Mesenchymal stem cell (in vitro differentiated cells and primary cell): Measurements from ENCODE around the gene SHANK1.

Experiments used
- DNase-seq: peaks from one replicate; pipeline ENCODE4 v3.0.0-alpha.2; 2013
- H2AFZ ChIP-seq: one replicate; pipeline ENCODE4 v1.6.1; 2013; ENCODE audit warnings: low read depth, mild to moderate bottlenecking, control low read depth, inconsistent platforms, low read length, moderate library complexity
- H2AK5ac ChIP-seq: 2 replicates; pipeline ENCODE4 v1.6.1; 2013; ENCODE audit warnings: low read length, moderate library complexity, mild to moderate bottlenecking, inconsistent platforms; ENCODE audit not compliant: severe bottlenecking
- H2BK120ac ChIP-seq: one replicate; pipeline ENCODE4 v1.6.1; 2013; ENCODE audit warnings: low read depth, mild to moderate bottlenecking, inconsistent platforms, low read length, moderate library complexity
- H2BK12ac ChIP-seq, 2 experiments: one replicate each; pipeline ENCODE4 v1.6.1; 2013; ENCODE audit warnings: inconsistent platforms in 2 of 2, low read length in 2 of 2, mild to moderate bottlenecking in 2 of 2, moderate library complexity in 2 of 2, control low read depth in 1 of 2
- H2BK15ac ChIP-seq: one replicate; pipeline ENCODE4 v1.6.1; 2013; ENCODE audit warnings: mild to moderate bottlenecking, low read depth, inconsistent platforms; ENCODE audit not compliant: poor library complexity, severe bottlenecking
- H2BK5ac ChIP-seq: 2 replicates; pipeline ENCODE4 v1.6.1; 2013; ENCODE audit warnings: low read depth, mild to moderate bottlenecking, low read length, control low read depth, inconsistent platforms; ENCODE audit not compliant: poor library complexity, severe bottlenecking
- H3K14ac ChIP-seq, 2 experiments: one replicate each; pipeline ENCODE4 v1.6.1; 2013; ENCODE audit warnings: inconsistent platforms in 2 of 2, low read length in 2 of 2, control low read depth in 1 of 2, mild to moderate bottlenecking in 1 of 2, moderate library complexity in 1 of 2
- H3K18ac ChIP-seq, 2 experiments: one replicate each; pipeline ENCODE4 v1.6.1; 2013; ENCODE audit warnings: inconsistent platforms in 2 of 2, low read length in 2 of 2, control low read depth in 1 of 2, low read depth in 1 of 2, mild to moderate bottlenecking in 1 of 2
- H3K23ac ChIP-seq, 2 experiments: one replicate each; pipeline ENCODE4 v1.6.1; 2013; ENCODE audit warnings: inconsistent platforms in 2 of 2, low read length in 2 of 2, mild to moderate bottlenecking in 2 of 2, moderate library complexity in 2 of 2, control low read depth in 1 of 2
- H3K27ac ChIP-seq: 2 replicates; pipeline ENCODE4 v1.5.1; 2013; ENCODE audit warnings: mild to moderate bottlenecking, moderate library complexity, low read length, control low read depth, inconsistent platforms; ENCODE audit not compliant: poor library complexity, severe bottlenecking
- H3K27me3 ChIP-seq, 2 experiments: 2 replicates each; pipeline versions ENCODE4 v1.6.1 to v1.7.0; 2013; ENCODE audit warnings: low read length in 2 of 2, mild to moderate bottlenecking in 2 of 2, moderate library complexity in 2 of 2, control low read depth in 1 of 2, inconsistent platforms in 1 of 2; ENCODE audit not compliant: control insufficient read depth in 1 of 2, insufficient read depth in 1 of 2
- H3K36me3 ChIP-seq, 2 experiments: 2 replicates each; pipeline versions ENCODE4 v1.6.1 to v1.7.0; 2013; ENCODE audit warnings: low read length in 2 of 2, control low read depth in 1 of 2, inconsistent platforms in 1 of 2, low read depth in 1 of 2, mild to moderate bottlenecking in 1 of 2; ENCODE audit not compliant: insufficient read depth in 2 of 2, control insufficient read depth in 1 of 2
- H3K4ac ChIP-seq, 2 experiments: one replicate each; pipeline ENCODE4 v1.6.1; 2013; ENCODE audit warnings: inconsistent platforms in 2 of 2, low read length in 2 of 2, mild to moderate bottlenecking in 2 of 2, moderate library complexity in 2 of 2, control low read depth in 1 of 2, low read depth in 1 of 2
- H3K4me1 ChIP-seq: 2 replicates; pipeline ENCODE4 v1.6.1; 2013; ENCODE audit warnings: low read depth, low read length, control low read depth; ENCODE audit not compliant: control insufficient read depth, insufficient read depth
- H3K4me2 ChIP-seq: 2 replicates; pipeline ENCODE4 v1.6.1; 2013; ENCODE audit warnings: low read length, mild to moderate bottlenecking, inconsistent platforms; ENCODE audit not compliant: poor library complexity, severe bottlenecking
- H3K4me3 ChIP-seq, 2 experiments: 2 replicates each; pipeline versions ENCODE4 v1.5.1 to v1.7.0; 2013; ENCODE audit warnings: low read length in 2 of 2, mild to moderate bottlenecking in 2 of 2, control low read depth in 1 of 2, low read depth in 1 of 2; ENCODE audit not compliant: insufficient read depth in 1 of 2
- H3K79me1 ChIP-seq: replicated peaks from 2 replicates; pipeline ENCODE4 v1.6.1; 2013; ENCODE audit warnings: mild to moderate bottlenecking, control low read depth, low read length, inconsistent platforms; ENCODE audit not compliant: poor library complexity, severe bottlenecking
- H3K9ac ChIP-seq: 2 replicates; pipeline ENCODE4 v1.7.0; 2013; ENCODE audit warnings: mild to moderate bottlenecking, low read length, moderate library complexity
- H3K9me3 ChIP-seq: 2 replicates; pipeline ENCODE4 v1.7.0; 2013; ENCODE audit warnings: mild to moderate bottlenecking, low read length; ENCODE audit not compliant: control insufficient read depth
- H4K8ac ChIP-seq: one replicate; pipeline ENCODE4 v1.6.1; 2013; ENCODE audit warnings: inconsistent platforms, mild to moderate bottlenecking, low read length, moderate library complexity
- H4K91ac ChIP-seq: one replicate; pipeline ENCODE4 v1.6.1; 2013; ENCODE audit warnings: mild to moderate bottlenecking, low read length, inconsistent platforms
- WGBS: methylation state at CpG from one replicate; pipeline ENCODE4 v1.1.7; 2013; ENCODE audit warnings: mixed read lengths; 5-methylcytosine and 5-hydroxymethylcytosine counted together

Gene SHANK1

GRCh38 chr19:50646074-50646807 lies 73.4 kb downstream of the SHANK1 start:
- no peak overlapping the region for H2AFZ ChIP-seq
- peaks cover 0 to 40% of the 10 kb centered on the region in 2 experiments for H3K27me3 ChIP-seq
- H3K27ac ChIP-seq, result no peak overlapping the region
- H3K14ac ChIP-seq, result no peak overlapping the region
- no peaks in the 10 kb centered on the region for H3K36me3 ChIP-seq
- H2BK12ac ChIP-seq, result no peak overlapping the region
- no peak overlapping the region for H2BK5ac ChIP-seq
- H2BK120ac ChIP-seq, result no peak overlapping the region
- no peak for DNase-seq
- H3K9me3 ChIP-seq, result no peaks in the 10 kb centered on the region
- no peak overlapping the region for H3K4me3 ChIP-seq
- H3K79me1 ChIP-seq, result no peaks in the 10 kb centered on the region
- no peaks in the 10 kb centered on the region for H3K4me1 ChIP-seq
- no peak overlapping the region for H4K8ac ChIP-seq
- H3K4me2 ChIP-seq, result no peak overlapping the region
- H2BK15ac ChIP-seq, result no peak overlapping the region
- H3K18ac ChIP-seq, result no peak overlapping the region
- no peak overlapping the region for H4K91ac ChIP-seq
- no peak overlapping the region for H3K9ac ChIP-seq
- H2AK5ac ChIP-seq, result no peak overlapping the region
- H3K23ac ChIP-seq, result no peak overlapping the region
- H3K4ac ChIP-seq, result no peak overlapping the region
- 38% methylated on average over 6 of the region's 6 CpGs for WGBS

- H3K14ac ChIP-seq, result no peak overlapping the region
- no peak overlapping the region for H3K4me3 ChIP-seq
- H2BK5ac ChIP-seq, result no peak overlapping the region
- no peak overlapping the region for H3K4ac ChIP-seq
- no peak overlapping the region for H2AFZ ChIP-seq
- H2BK15ac ChIP-seq, result no peak overlapping the region
- no peaks in the 10 kb centered on the region for H3K9me3 ChIP-seq
- DNase-seq, result no peak
- H4K8ac ChIP-seq, result no peak overlapping the region
- no peak overlapping the region for H3K9ac ChIP-seq
- no peak overlapping the region for H3K4me2 ChIP-seq
- no peak overlapping the region for H3K27ac ChIP-seq
- H3K4me1 ChIP-seq, result no peaks in the 10 kb centered on the region
- no peak overlapping the region for H3K18ac ChIP-seq
- no peak overlapping the region for H2BK120ac ChIP-seq
- H3K23ac ChIP-seq, result no peak overlapping the region
- H3K27me3 ChIP-seq, result peaks cover 0 to 43% of the 10 kb centered on the region in 2 experiments
- 79% methylated on average over 6 of the region's 6 CpGs for WGBS
- no peak overlapping the region for H4K91ac ChIP-seq
- H3K36me3 ChIP-seq, result no peaks in the 10 kb centered on the region
- no peak overlapping the region for H2BK12ac ChIP-seq
- H3K79me1 ChIP-seq, result no peaks in the 10 kb centered on the region
- H2AK5ac ChIP-seq, result no peak overlapping the region
Observed at GRCh38 chr19:50645107-50645506, 74.5 kb downstream of the SHANK1 start.

GRCh38 chr19:50644315-50644915 lies 75.2 kb downstream of the SHANK1 start:
- 27% methylated on average over 1 of the region's 1 CpG for WGBS

GRCh38 chr19:50640368-50640767 lies 79.2 kb downstream of the SHANK1 start:
- Histone ChIP-seq H3K9me3 (no peaks in the 10 kb centered on the region), H3K27me3 (peaks cover 0 to 67% of the 10 kb centered on the region in 2 experiments), H3K4me3 (no peak overlapping the region), H3K23ac (no peak overlapping the region), H4K91ac (no peak overlapping the region), H3K36me3 (no peaks in the 10 kb centered on the region), H3K4me1 (no peaks in the 10 kb centered on the region), H2AK5ac (no peak overlapping the region), H2BK5ac (no peak overlapping the region), H2AFZ (no peak overlapping the region), H2BK120ac (no peak overlapping the region), H3K14ac (no peak overlapping the region), H3K18ac (no peak overlapping the region), H3K4ac (no peak overlapping the region), H2BK12ac (no peak overlapping the region), H3K27ac (no peak overlapping the region), H2BK15ac (no peak overlapping the region), H3K4me2 (no peak overlapping the region), H3K9ac (no peak overlapping the region), H4K8ac (no peak overlapping the region), H3K79me1 (no peaks in the 10 kb centered on the region)
- no peak for DNase-seq
- 20% methylated on average over 1 of the region's 2 CpGs for WGBS

More at GRCh38 chr19:50644315-50644915, 75.2 kb downstream of the SHANK1 start:
- no peak overlapping the region for H3K27ac ChIP-seq
- H3K36me3 ChIP-seq, result no peaks in the 10 kb centered on the region
- H4K91ac ChIP-seq, result no peak overlapping the region
- H3K23ac ChIP-seq, result no peak overlapping the region
- DNase-seq, result no peak
- H3K4me1 ChIP-seq, result no peaks in the 10 kb centered on the region
- H3K4me2 ChIP-seq, result no peak overlapping the region
- H3K27me3 ChIP-seq, result peaks cover 0 to 48% of the 10 kb centered on the region in 2 experiments
- H2AK5ac ChIP-seq, result no peak overlapping the region
- H3K79me1 ChIP-seq, result no peaks in the 10 kb centered on the region
- H2BK120ac ChIP-seq, result no peak overlapping the region
- no peak overlapping the region for H3K4me3 ChIP-seq
- no peak overlapping the region for H2BK15ac ChIP-seq
- H3K9me3 ChIP-seq, result no peaks in the 10 kb centered on the region
- no peak overlapping the region for H3K18ac ChIP-seq
- H2AFZ ChIP-seq, result no peak overlapping the region
- H3K9ac ChIP-seq, result no peak overlapping the region
- no peak overlapping the region for H2BK5ac ChIP-seq
- H3K4ac ChIP-seq, result no peak overlapping the region
- H4K8ac ChIP-seq, result no peak overlapping the region
- no peak overlapping the region for H3K14ac ChIP-seq
- H2BK12ac ChIP-seq, result no peak overlapping the region
